Measurements from ENCODE around the gene OR10A4.

DNA sequence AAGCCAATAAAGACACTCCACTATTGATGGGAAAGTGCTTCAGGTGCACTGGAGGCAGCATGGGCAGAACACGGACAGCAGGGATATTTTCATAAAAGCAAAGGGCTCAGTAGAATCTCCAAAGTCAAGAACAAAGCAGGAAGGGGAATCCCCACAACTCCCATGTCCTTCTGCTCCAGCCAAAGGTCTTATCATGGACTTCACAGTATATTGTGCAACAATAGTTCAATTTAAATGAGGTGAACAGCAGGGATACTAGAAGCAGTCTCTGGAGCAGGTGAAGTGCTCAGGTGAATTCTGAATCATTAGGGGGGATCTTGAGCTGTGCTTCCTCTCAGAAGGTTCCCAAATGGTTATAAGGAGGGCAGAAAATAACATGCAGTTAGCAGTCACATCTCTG is 22.5 kb downstream of the OR10A4 start:
- TF ChIP-seq CTCF (IDR thresholded peaks at IDR 0.05) (no peak), POLR2A (IDR thresholded peaks at IDR 0.05) (no peak)

Measured in gastroesophageal sphincter (tissue), 3 donors.